GM10266 (cell line): ENCODE results near the gene ZW10.
"Not testable (repeated sequence)": the region's sequence is repeated elsewhere in the genome, so short reads cannot be mapped to it uniquely, and the experiment has no call there.

Experiments used
- DNase-seq: peaks from one replicate; pipeline ENCODE4 v3.0.0; 2012; ENCODE audit errors: extremely low spot score
- CTCF ChIP-seq: IDR thresholded peaks from 2 replicates; pipeline ENCODE4 v1.5.1; 2012; ENCODE audit warnings: mild to moderate bottlenecking, low read depth; ENCODE audit not compliant: control insufficient read depth, insufficient read depth; ENCODE audit errors: missing control alignments

The ZW10 gene

GRCh38 chr11:113779496-113779895 lies 6.0 kb upstream of the ZW10 start, which contains the start of gene CLDN25:
Gene CLDN25 (plus strand): TSS chr11:113779796. CDS start chr11:113779796, 0 bp downstream.
- no peak for TF ChIP-seq CTCF
- no peak for DNase-seq

DNA sequence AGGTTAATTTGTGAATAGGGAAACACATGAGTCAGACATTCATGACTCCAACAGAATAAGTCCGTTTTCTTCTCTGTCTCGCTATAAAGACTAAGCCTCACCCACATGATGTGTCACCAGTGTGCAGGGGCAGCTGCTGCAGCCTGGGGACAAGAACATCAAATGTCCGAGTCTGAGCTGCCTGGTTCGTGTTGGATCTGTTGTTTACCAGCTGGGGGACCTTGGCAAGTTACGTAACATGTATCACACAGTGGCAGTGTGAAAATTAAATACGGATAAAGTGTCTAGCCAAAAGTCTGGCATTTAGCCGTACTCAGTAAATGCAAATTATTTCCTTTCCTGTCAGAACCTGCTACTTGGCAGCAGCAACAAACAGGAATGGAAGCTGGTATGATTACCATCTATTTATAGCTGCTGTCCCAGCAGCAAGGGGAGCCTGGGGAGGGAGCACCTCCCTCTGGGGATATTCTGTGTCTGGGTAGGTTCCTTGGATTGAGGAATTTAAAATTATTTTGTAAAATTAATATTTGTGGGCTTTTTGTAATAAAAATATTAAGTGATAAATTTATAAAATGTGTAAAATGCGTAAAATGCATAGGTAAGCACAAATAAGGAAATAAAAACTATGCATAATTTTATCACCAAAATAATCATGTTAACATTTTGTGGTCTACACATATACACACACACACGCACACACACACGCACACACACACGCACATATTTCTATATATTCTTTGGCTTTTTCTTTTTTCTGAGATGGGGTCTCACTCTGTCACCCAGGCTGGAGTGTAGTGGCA lies 4.8 kb upstream of the ZW10 start:
- no peak for DNase-seq
- no peak for TF ChIP-seq CTCF

- no peak for DNase-seq
- no peak for TF ChIP-seq CTCF
Observed at GRCh38 chr11:113774174-113774503, 647 bp upstream of the ZW10 start.

- DNase-seq: no peak
- TF ChIP-seq CTCF: no peak
Observed at GRCh38 chr11:113773092-113773415, 438 bp downstream of the ZW10 start.

DNA sequence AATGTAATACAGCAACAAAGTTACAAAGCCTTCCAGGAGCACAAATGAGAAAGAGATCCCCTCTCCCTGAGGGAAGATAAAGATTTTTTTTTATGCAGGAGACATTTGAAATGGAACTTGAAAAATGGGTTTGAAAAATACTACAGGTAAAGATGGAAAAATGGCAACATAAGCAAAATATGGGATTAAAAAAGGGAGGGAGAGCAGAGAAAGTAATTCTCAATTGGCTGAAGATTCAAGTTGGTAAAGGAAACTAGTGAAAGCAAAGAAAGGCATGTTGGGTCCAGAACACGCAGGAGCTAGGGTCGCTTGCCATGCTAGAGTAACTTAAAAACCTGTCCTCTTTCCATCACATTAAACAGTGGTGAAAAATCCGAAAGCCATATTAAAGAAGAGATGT lies 1.5 kb downstream of the ZW10 start:
- no peak for DNase-seq
- no peak for TF ChIP-seq CTCF

GRCh38 chr11:113764527-113765219 lies 8.8 kb downstream of the ZW10 start:
- DNase-seq: no peak
- no peak for TF ChIP-seq CTCF

DNA sequence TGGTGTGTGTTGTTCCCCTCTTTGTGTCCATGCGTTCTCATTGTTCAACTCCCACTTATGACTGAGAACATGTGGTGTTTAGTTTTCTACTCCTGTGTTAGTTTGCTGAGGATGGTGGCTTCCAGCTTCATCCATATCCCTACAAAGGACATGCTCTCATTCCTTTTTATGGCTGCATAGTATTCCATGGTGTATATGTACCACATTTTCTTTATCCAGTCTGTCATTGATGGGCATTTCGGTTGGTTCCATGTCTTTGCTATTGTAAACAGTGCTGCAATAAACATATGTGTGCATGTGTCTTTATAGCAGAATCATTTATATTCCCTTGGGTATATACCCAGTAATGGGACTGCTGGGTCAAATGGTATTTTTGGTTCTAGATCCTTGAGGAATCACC lies 10.5 kb downstream of the ZW10 start:
- DNase-seq: not testable (repeated sequence)

DNA sequence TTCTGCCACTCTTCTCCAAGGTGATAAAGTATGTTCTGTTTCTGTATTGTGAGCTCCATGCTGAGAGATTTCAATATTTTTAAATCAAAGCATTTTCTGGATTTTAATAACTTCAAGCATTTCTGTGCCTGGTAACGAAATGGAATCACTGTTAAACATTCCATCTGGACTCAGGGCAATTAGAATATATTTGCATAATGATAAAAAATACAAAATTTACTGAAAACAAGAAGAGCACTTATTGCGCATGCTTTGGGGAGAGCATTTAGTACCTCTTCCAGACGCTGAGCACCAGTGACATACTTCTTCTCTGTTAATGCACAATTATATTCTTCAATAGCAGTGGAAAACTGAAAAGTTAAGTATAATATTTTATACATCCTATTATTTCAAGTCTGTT lies 13.3 kb downstream of the ZW10 start:
- TF ChIP-seq CTCF: no peak
- DNase-seq: no peak
